Measurements from ENCODE around the gene PPP1R9A. TPM values are rescaled to one million over a fixed set of nuclear protein-coding genes. Genes with fewer than 3 reads are reported as not detected.

Gene PPP1R9A
- total and polyA plus RNA-seq, 8 donors = 4.7 to 32.4 (median 16.8) TPM

GRCh38 chr7:95028683-95029082 is 121.3 kb downstream of the PPP1R9A start:
- intact Hi-C loops (cut with DNase I) = no loop called here
- 80 to 86% methylated on average over 1 of the region's 1 CpG for WGBS, 2 donors
- no peak for TF ChIP-seq CTCF (IDR thresholded peaks at IDR 0.05)

GRCh38 chr7:95035295-95035694 is 127.9 kb downstream of the PPP1R9A start:
- no peak for TF ChIP-seq CTCF (IDR thresholded peaks at IDR 0.05)
- Histone ChIP-seq H3K36me3 (no peaks in the 10 kb centered on the region), H3K4me3 (no peak overlapping the region), H3K4me1 (no peaks in the 10 kb centered on the region), H3K9me3 (no peaks in the 10 kb centered on the region), H3K27me3 (no peaks in the 10 kb centered on the region), H3K27ac (no peak overlapping the region)
- no peak for ATAC-seq
- no peak for FAIRE-seq
- DNase-seq = no peak
- intact Hi-C loops (cut with DNase I) = no loop called here

More at GRCh38 chr7:95028683-95029082, 121.3 kb downstream of the PPP1R9A start:
- no peaks in the 10 kb centered on the region for H3K9me3 ChIP-seq
- H3K4me3 ChIP-seq = no peak overlapping the region
- no peaks in the 10 kb centered on the region for H3K36me3 ChIP-seq
- H3K4me1 ChIP-seq = peaks cover 0 to 7% (median 3%) of the 10 kb centered on the region in 3 donors
- FAIRE-seq (no peak), DNase-seq (no peak), ATAC-seq (peak in 3 of 4 donors; percentile 67 to 82 (median 70))
- H3K27me3 ChIP-seq = no peaks in the 10 kb centered on the region
- no peak overlapping the region for H3K27ac ChIP-seq

- Histone ChIP-seq H3K36me3 (no peaks in the 10 kb centered on the region), H3K4me1 (no peaks in the 10 kb centered on the region), H3K4me3 (no peak overlapping the region), H3K9me3 (no peaks in the 10 kb centered on the region), H3K27me3 (no peaks in the 10 kb centered on the region), H3K27ac (no peak overlapping the region)
- FAIRE-seq (no peak), ATAC-seq (no peak), DNase-seq (no peak)
- TF ChIP-seq CTCF (IDR thresholded peaks at IDR 0.05) = no peak
- 85 to 86% methylated on average over 4 of the region's 4 CpGs for WGBS, 2 donors
- intact Hi-C loops (cut with DNase I) = no loop called here
These were observed 133.6 kb downstream of the PPP1R9A start for GRCh38 chr7:95041031-95041430.

- WGBS, 2 donors = 87 to 89% methylated on average over 8 of the region's 8 CpGs
- peak in 1 of 6 donors; percentile 13 for DNase-seq
- Histone ChIP-seq H3K36me3 (no peaks in the 10 kb centered on the region), H3K9me3 (no peaks in the 10 kb centered on the region), H3K4me1 (peaks cover 0 to 5% (median 4%) of the 10 kb centered on the region in 3 donors), H3K27me3 (no peaks in the 10 kb centered on the region), H3K4me3 (no peak overlapping the region), H3K27ac (no peak overlapping the region)
- intact Hi-C loops (cut with DNase I) = no loop called here
- no peak for TF ChIP-seq CTCF (IDR thresholded peaks at IDR 0.05)
- FAIRE-seq = no peak
- ATAC-seq = peak in 3 of 4 donors; percentile 80 to 90 (median 81)
These were observed 138.0 kb downstream of the PPP1R9A start for GRCh38 chr7:95045236-95045923.

Measured in pancreas (tissue), 10 donors.